Measurements from ENCODE around the gene RSRC1.
A peak's percentile ranks its signal among the peaks of the same experiment; 100 is the strongest.
"Not testable (repeated sequence)": the region's sequence is repeated elsewhere in the genome, so short reads cannot be mapped to it uniquely, and the experiment has no call there.

RSRC1 gene

DNA sequence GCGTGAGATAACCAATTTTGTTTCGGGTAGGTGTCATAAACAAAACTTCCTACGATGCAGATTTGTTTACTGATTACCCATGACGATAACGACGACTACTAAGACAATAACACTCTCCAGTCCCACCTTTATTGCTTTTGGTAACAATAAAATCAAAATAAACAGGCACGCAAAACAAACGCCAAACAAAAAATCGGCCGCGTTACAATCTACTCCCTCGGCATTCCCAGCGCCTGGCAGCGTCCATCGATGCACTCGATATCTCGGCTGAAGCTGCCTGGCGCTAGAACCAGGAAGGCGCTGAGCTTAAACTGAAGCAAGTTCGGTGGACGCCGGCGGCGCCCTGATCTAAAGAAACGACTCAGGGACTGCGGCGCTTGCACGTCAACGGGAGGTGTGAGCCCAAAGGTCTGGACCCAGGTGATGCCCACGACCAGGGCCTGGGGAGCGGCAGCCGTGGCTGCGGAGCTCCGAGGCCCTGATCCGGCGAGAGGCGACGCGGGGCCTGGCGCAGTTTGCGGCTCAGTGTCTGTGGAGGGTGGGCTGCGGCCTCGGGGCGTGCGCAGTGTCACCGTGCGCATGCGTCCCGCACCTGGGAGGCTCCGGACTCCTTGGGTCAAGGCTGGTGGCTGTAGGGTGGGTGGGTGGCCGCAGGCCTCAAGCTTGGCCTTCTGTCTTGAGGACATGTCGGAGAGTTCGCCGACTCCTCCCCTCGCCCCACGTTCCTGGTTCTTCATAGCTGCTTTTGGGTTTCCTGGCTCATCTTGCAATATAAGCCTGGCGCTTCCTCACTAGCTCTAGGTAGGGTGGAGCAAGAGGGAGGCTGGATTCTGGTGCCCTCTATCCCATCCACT, at the start of gene RSRC1:
TSS of gene RSRC1 (plus strand) at position 286 of the 854 bp plus-strand sequence. CDS start 12,016 bp downstream, outside the sequence.
- H3K27ac ChIP-seq (ENCODE audit: low read depth, low read length): peak within 1 kb of the TSS; percentile 38
- H3K4me3 ChIP-seq (ENCODE audit: low read length): peak within 1 kb of the TSS; percentile 83
- H3K4me1 ChIP-seq (ENCODE audit: control insufficient read depth, insufficient read depth, low read length): no peaks in the 10 kb centered on the region
- H3K27me3 ChIP-seq (ENCODE audit: control insufficient read depth, insufficient read depth, low read length): peaks cover 18% of the 10 kb centered on the region
- peak within 1 kb of the TSS; percentile 33 for H3K9ac ChIP-seq (ENCODE audit: low read length)
- no peaks in the 10 kb centered on the region for H3K36me3 ChIP-seq (ENCODE audit: control insufficient read depth, insufficient read depth, low read length)

DNA sequence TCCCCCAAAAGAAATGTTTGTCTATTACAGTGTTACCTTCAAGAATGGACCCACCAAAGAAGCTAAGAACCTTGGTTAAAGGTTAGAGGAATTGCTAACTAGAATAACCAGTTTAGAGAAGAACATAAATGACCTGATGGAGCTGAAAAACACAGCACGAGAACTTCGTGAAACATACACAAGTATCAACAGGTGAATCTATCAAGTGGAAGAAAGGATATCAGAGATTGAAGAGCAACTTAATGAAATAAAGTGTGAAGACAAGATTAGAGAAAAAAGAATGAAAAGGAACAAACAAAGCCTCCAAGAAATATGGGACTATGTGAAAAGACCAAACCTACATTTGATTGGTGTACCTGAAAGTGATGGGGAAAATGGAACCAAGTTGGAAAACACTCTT, 44.3 kb upstream of the RSRC1 start:
- H3K4me1 ChIP-seq (ENCODE audit: control insufficient read depth, insufficient read depth, low read length); H3K36me3 ChIP-seq (ENCODE audit: control insufficient read depth, insufficient read depth, low read length); H3K9ac ChIP-seq (ENCODE audit: low read length); H3K27ac ChIP-seq (ENCODE audit: low read depth, low read length); H3K4me3 ChIP-seq (ENCODE audit: low read length); H3K27me3 ChIP-seq (ENCODE audit: control insufficient read depth, insufficient read depth, low read length): not testable (repeated sequence)

- H3K4me1 ChIP-seq (ENCODE audit: control insufficient read depth, insufficient read depth, low read length): no peaks in the 10 kb centered on the region
- H3K36me3 ChIP-seq (ENCODE audit: control insufficient read depth, insufficient read depth, low read length): no peaks in the 10 kb centered on the region
- H3K27me3 ChIP-seq (ENCODE audit: control insufficient read depth, insufficient read depth, low read length): no peaks in the 10 kb centered on the region
- no peak overlapping the region for H3K9ac ChIP-seq (ENCODE audit: low read length)
- no peak overlapping the region for H3K27ac ChIP-seq (ENCODE audit: low read depth, low read length)
- no peak overlapping the region for H3K4me3 ChIP-seq (ENCODE audit: low read length)
These were observed 37.1 kb upstream of the RSRC1 start for GRCh38 chr3:158072790-158073189.

- no peak overlapping the region for H3K9ac ChIP-seq (ENCODE audit: low read length)
- H3K27ac ChIP-seq (ENCODE audit: low read depth, low read length): no peak overlapping the region
- no peaks in the 10 kb centered on the region for H3K36me3 ChIP-seq (ENCODE audit: control insufficient read depth, insufficient read depth, low read length)
- no peaks in the 10 kb centered on the region for H3K4me1 ChIP-seq (ENCODE audit: control insufficient read depth, insufficient read depth, low read length)
- no peaks in the 10 kb centered on the region for H3K27me3 ChIP-seq (ENCODE audit: control insufficient read depth, insufficient read depth, low read length)
- H3K4me3 ChIP-seq (ENCODE audit: low read length): no peak overlapping the region
These were observed 35.3 kb upstream of the RSRC1 start for GRCh38 chr3:158074591-158074990.

DNA sequence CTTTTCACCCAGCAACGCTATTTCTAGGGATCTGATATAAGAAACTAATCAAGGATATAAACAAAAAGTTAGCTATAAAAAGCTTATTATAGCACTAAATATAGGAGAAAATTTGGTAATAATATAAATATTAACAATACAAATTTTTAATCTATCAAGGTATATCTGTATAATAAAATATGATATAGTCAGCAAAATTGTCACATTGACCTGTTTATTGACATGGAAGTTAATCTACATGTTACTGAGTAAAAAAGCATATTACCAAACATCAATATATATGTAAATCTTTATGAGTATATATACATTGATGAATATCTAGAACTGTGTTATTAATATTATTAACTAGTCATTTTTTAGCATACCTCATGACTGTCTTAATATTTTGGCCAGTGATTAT, 30.3 kb upstream of the RSRC1 start:
- H3K4me1 ChIP-seq (ENCODE audit: control insufficient read depth, insufficient read depth, low read length): no peaks in the 10 kb centered on the region
- no peaks in the 10 kb centered on the region for H3K27me3 ChIP-seq (ENCODE audit: control insufficient read depth, insufficient read depth, low read length)
- no peak overlapping the region for H3K4me3 ChIP-seq (ENCODE audit: low read length)
- no peaks in the 10 kb centered on the region for H3K36me3 ChIP-seq (ENCODE audit: control insufficient read depth, insufficient read depth, low read length)
- no peak overlapping the region for H3K9ac ChIP-seq (ENCODE audit: low read length)
- no peak overlapping the region for H3K27ac ChIP-seq (ENCODE audit: low read depth, low read length)

DNA sequence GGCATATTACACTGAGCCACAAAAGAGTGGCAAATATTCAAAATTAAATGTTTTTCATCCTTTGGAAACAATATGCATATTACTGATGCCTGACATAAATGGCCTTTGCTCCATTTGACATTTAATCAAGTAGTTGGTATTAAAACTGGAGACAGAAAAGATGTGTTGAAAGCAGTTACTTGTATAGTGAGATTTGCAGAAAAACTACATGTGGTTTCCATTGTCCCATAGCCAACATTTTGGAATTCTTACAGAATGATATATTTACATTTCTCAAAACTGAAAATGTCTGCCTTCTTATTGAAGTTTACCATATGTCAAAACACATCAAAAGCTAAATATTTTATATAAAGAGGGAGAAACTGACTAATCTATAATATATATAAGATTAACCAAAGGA, 25.2 kb upstream of the RSRC1 start:
- H3K36me3 ChIP-seq (ENCODE audit: control insufficient read depth, insufficient read depth, low read length): no peaks in the 10 kb centered on the region
- no peak overlapping the region for H3K9ac ChIP-seq (ENCODE audit: low read length)
- no peaks in the 10 kb centered on the region for H3K27me3 ChIP-seq (ENCODE audit: control insufficient read depth, insufficient read depth, low read length)
- no peak overlapping the region for H3K27ac ChIP-seq (ENCODE audit: low read depth, low read length)
- H3K4me3 ChIP-seq (ENCODE audit: low read length): no peak overlapping the region
- no peaks in the 10 kb centered on the region for H3K4me1 ChIP-seq (ENCODE audit: control insufficient read depth, insufficient read depth, low read length)

GRCh38 chr3:158085358-158085757, 24.5 kb upstream of the RSRC1 start:
- Histone ChIP-seq H3K27me3 (ENCODE audit: control insufficient read depth, insufficient read depth, low read length) (no peaks in the 10 kb centered on the region), H3K9ac (ENCODE audit: low read length) (no peak overlapping the region), H3K4me3 (ENCODE audit: low read length) (no peak overlapping the region)

DNA sequence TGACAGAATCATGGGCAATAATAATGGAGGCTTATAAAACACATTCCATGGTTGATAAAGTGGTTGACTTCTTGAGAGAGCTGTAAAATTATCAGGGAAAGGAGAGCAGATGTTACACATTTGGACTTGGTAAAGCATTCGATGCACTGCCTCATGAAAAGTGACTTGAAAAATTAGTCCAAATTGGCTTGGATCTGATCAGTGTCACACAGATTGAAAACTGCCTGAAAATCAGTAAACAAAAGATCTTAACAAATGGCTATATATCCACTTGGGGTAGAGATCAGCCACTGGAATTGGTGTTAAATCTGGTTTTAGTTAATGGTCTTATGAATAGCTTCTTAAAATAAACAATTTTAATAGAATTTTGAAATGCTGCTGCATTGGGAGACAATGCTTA, 24.0 kb upstream of the RSRC1 start:
- Histone ChIP-seq H3K4me1 (ENCODE audit: control insufficient read depth, insufficient read depth, low read length) (no peaks in the 10 kb centered on the region), H3K4me3 (ENCODE audit: low read length) (no peak overlapping the region), H3K36me3 (ENCODE audit: control insufficient read depth, insufficient read depth, low read length) (no peaks in the 10 kb centered on the region), H3K9ac (ENCODE audit: low read length) (no peak overlapping the region), H3K27ac (ENCODE audit: low read depth, low read length) (no peak overlapping the region), H3K27me3 (ENCODE audit: control insufficient read depth, insufficient read depth, low read length) (no peaks in the 10 kb centered on the region)

More at GRCh38 chr3:158085358-158085757, 24.5 kb upstream of the RSRC1 start:
- Histone ChIP-seq H3K27ac (ENCODE audit: low read depth, low read length) (no peak overlapping the region), H3K4me1 (ENCODE audit: control insufficient read depth, insufficient read depth, low read length) (no peaks in the 10 kb centered on the region), H3K36me3 (ENCODE audit: control insufficient read depth, insufficient read depth, low read length) (no peaks in the 10 kb centered on the region)

DNA sequence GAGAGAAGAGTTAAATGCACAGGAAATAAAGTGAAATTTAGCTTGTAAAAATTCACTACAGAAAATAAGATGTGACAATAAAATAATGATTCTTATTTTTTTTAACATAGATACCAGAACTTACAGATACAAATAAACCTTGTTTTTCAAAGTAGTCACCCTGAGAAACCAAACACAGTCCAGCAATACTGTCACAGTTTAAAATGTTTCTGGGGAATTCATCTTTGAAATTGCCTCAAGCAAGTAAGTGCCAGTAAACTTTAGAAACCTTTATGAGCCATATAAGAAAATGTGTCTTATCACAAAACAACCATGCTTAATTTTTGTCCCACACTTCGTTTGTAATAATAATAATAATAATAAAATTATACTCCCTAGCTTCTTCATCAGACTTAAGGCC, 23.5 kb upstream of the RSRC1 start:
- Histone ChIP-seq H3K4me3 (ENCODE audit: low read length) (no peak overlapping the region), H3K4me1 (ENCODE audit: control insufficient read depth, insufficient read depth, low read length) (no peaks in the 10 kb centered on the region), H3K36me3 (ENCODE audit: control insufficient read depth, insufficient read depth, low read length) (no peaks in the 10 kb centered on the region), H3K27ac (ENCODE audit: low read depth, low read length) (no peak overlapping the region), H3K9ac (ENCODE audit: low read length) (no peak overlapping the region), H3K27me3 (ENCODE audit: control insufficient read depth, insufficient read depth, low read length) (no peaks in the 10 kb centered on the region)

DNA sequence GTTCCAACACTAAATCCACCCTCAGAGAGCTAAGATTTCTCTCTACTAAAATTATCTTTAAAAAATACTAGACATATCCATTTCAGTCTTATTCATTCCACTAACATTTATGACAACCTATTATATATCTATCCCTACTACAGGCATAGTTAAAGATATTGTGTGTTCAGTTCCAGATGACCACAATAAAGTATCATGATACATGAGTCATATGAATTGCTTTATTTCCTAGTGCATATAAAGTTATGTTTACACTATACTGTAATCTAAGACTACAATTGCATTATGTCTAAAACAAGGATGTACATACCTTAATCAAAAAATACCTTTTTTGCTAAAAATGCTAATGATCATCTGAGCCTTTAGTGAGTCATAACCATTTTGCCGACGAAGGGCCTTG, 23.1 kb upstream of the RSRC1 start:
- Histone ChIP-seq H3K9ac (ENCODE audit: low read length) (no peak overlapping the region), H3K27me3 (ENCODE audit: control insufficient read depth, insufficient read depth, low read length) (no peaks in the 10 kb centered on the region), H3K4me1 (ENCODE audit: control insufficient read depth, insufficient read depth, low read length) (no peaks in the 10 kb centered on the region), H3K4me3 (ENCODE audit: low read length) (no peak overlapping the region), H3K27ac (ENCODE audit: low read depth, low read length) (no peak overlapping the region), H3K36me3 (ENCODE audit: control insufficient read depth, insufficient read depth, low read length) (no peaks in the 10 kb centered on the region)

GRCh38 chr3:158091531-158091930, 18.4 kb upstream of the RSRC1 start:
- Histone ChIP-seq H3K4me3 (ENCODE audit: low read length) (no peak overlapping the region), H3K4me1 (ENCODE audit: control insufficient read depth, insufficient read depth, low read length) (no peaks in the 10 kb centered on the region), H3K36me3 (ENCODE audit: control insufficient read depth, insufficient read depth, low read length) (no peaks in the 10 kb centered on the region), H3K9ac (ENCODE audit: low read length) (no peak overlapping the region), H3K27ac (ENCODE audit: low read depth, low read length) (no peak overlapping the region), H3K27me3 (ENCODE audit: control insufficient read depth, insufficient read depth, low read length) (peaks cover 26% of the 10 kb centered on the region)

DNA sequence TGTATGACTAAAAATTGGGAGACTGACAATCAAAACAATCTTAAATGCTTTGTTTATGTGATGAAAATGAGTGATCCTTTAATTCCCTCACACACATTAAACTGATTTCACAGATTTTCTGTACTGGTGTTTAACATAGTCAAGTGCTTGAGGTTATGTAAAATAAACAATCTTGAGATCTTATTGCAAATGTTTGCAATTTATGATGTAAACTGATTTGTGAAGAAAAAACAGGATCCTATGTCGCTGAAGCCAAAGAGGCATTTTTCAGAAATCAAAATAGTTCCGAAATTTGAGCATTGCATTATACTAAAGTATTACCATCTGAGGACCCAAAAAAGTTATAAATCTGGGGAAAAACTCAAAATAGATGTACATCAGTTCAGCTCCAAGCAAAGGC, 16.4 kb upstream of the RSRC1 start:
- Histone ChIP-seq H3K4me1 (ENCODE audit: control insufficient read depth, insufficient read depth, low read length) (no peaks in the 10 kb centered on the region), H3K27ac (ENCODE audit: low read depth, low read length) (no peak overlapping the region), H3K27me3 (ENCODE audit: control insufficient read depth, insufficient read depth, low read length) (peaks cover 36% of the 10 kb centered on the region), H3K36me3 (ENCODE audit: control insufficient read depth, insufficient read depth, low read length) (no peaks in the 10 kb centered on the region), H3K4me3 (ENCODE audit: low read length) (no peak overlapping the region), H3K9ac (ENCODE audit: low read length) (no peak overlapping the region)
